Skeletal muscle tissue (tissue), 4 donors: ENCODE data around the gene ERG. TPM values are rescaled to one million over a fixed set of nuclear protein-coding genes. Genes with fewer than 3 reads are reported as not detected.

Source experiments
- H3K27ac ChIP-seq: one replicate; pipeline ENCODE4 v1.7.0; 2013; ENCODE audit warnings: mild to moderate bottlenecking, low read depth, low read length, inconsistent platforms
- H3K27me3 ChIP-seq, 3 donors: one replicate each; pipeline ENCODE4 v1.7.0; 2013; ENCODE audit warnings: low read length in 3 of 3; ENCODE audit not compliant: control insufficient read depth in 3 of 3, insufficient read depth in 3 of 3
- H3K36me3 ChIP-seq, 3 donors: one replicate each; pipeline ENCODE4 v1.7.0; 2013; ENCODE audit warnings: low read length in 3 of 3; ENCODE audit not compliant: control insufficient read depth in 3 of 3, insufficient read depth in 3 of 3
- H3K4me1 ChIP-seq, 3 donors: one replicate each; pipeline ENCODE4 v1.7.0; 2013; ENCODE audit warnings: low read length in 3 of 3, mild to moderate bottlenecking in 3 of 3; ENCODE audit not compliant: control insufficient read depth in 3 of 3, insufficient read depth in 3 of 3
- H3K4me3 ChIP-seq, 3 donors: one replicate each; pipeline ENCODE4 v1.7.0; 2013; ENCODE audit warnings: low read length in 3 of 3
- H3K9ac ChIP-seq, 3 donors: one replicate each; pipeline ENCODE4 v1.7.0; 2013; ENCODE audit warnings: low read length in 3 of 3, mild to moderate bottlenecking in 3 of 3, moderate library complexity in 2 of 3, low read depth in 1 of 3
- H3K9me3 ChIP-seq, 3 donors: one replicate each; pipeline ENCODE4 v1.7.0; 2013; ENCODE audit warnings: low read length in 3 of 3; ENCODE audit not compliant: control insufficient read depth in 3 of 3
- total RNA-seq: library from RNA; depleted of rRNA; stranded (reverse); fragments of >200 nt; gene quantifications from one replicate; pipeline ENCODE4 v1.2.3, GENCODE V29; 2014
- donor health status: Osteomylitis.

ERG gene
- total RNA-seq, 1 donor from 2014 or later: 4.7 TPM

DNA sequence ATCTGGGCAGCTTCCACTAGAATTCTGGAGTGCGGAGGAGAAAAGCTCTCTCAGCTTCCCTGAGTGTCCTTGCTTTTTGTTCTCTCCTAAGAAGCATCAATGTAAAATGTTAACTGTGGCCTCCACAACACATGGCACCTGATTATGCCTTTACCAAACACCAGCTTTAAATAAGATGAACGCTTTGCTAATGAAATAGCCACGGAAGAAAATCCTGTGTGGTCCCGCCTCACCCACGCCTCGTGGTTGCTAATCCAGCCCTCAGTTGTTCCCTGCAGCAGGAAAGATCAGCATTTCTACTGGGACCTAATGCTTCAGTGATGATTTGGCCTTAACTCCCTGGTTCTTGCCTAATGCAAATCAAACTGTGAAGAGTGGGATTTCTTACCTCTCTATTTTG lies 1.8 kb upstream of the ERG start:
- Histone ChIP-seq H3K9me3 (no peaks in the 10 kb centered on the region), H3K4me3 (no peak overlapping the region), H3K4me1 (no peaks in the 10 kb centered on the region), H3K27ac (peak overlapping the region; percentile 77), H3K36me3 (no peaks in the 10 kb centered on the region), H3K9ac (no peak overlapping the region), H3K27me3 (peaks cover 0 to 6% (median 2%) of the 10 kb centered on the region in 3 donors)

DNA sequence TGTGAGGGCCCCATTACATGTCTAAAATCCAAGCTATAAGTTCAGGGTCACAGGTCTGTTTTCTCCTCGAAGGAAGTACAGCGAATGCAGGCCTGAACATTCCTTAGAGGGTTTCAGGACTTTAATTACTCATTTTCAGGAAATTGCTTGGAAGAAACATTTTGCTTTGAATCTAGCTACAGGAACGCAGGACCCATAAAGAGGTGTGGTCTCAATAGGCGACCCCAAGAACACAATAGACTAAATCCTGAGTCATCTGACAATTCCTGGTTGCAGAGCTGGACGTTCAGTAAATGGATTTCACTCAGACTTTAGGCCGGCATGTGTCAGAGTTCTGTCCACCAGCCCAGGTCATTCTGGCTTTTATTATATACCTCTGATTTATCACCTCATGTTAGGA lies 1.0 kb upstream of the ERG start:
- Histone ChIP-seq H3K9ac (no peak overlapping the region), H3K27ac (peak overlapping the region; percentile 77), H3K4me3 (no peak overlapping the region), H3K27me3 (peaks cover 0 to 10% (median 2%) of the 10 kb centered on the region in 3 donors), H3K9me3 (no peaks in the 10 kb centered on the region), H3K4me1 (no peaks in the 10 kb centered on the region), H3K36me3 (no peaks in the 10 kb centered on the region)

DNA sequence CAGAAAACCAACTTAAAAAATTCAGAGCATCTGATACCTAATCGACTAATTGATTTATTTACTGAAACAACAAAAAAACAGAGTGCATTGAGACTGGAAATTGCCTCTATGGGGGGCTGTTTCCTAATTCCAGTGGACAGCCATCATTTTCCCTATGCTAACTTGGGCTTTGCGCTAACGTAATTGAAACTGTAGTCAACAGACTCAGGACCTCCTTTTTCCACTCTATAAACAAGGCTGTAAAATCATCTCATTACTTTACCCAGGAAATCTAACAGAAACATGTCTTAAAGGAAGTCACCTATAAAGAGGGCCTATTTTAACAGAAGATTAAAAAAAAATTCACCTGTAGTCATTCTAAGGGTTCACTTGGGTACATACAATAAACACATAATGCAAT lies 2.1 kb downstream of the ERG start:
- Histone ChIP-seq H3K9ac (peak overlapping the region in 2 of 3 donors; percentile 47 to 65), H3K4me3 (peak overlapping the region in 2 of 3 donors; percentile 7 to 59), H3K27ac (peak overlapping the region; percentile 79), H3K27me3 (peaks cover 0 to 3% (median 0%) of the 10 kb centered on the region in 3 donors), H3K4me1 (peaks cover 0 to 2% (median 0%) of the 10 kb centered on the region in 3 donors), H3K36me3 (no peaks in the 10 kb centered on the region), H3K9me3 (no peaks in the 10 kb centered on the region)

DNA sequence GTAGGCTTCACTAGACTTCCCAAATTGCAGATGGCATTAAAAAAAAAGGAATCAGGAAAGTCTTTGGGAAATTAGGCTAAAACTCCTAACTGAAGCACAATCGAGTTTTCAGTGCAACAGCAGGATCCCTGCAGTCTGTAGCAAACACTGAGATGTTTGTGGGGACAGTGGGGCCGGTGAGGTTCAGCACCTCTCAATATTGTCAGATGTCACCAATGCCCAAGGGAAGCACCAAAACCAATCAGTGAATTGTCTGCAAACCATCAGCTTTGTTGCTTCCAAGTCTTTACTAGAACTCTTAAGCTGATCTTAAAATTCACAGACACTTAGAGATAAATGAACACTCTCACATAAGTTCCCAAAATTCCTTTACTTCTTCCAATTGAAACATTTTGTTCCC lies 2.6 kb downstream of the ERG start:
- Histone ChIP-seq H3K4me1 (peaks cover 0 to 2% (median 1%) of the 10 kb centered on the region in 3 donors), H3K27me3 (peaks cover 0 to 3% (median 0%) of the 10 kb centered on the region in 3 donors), H3K9ac (peak overlapping the region; percentile 28 to 63 (median 60)), H3K36me3 (no peaks in the 10 kb centered on the region), H3K9me3 (no peaks in the 10 kb centered on the region), H3K4me3 (peak overlapping the region; percentile 30 to 59 (median 47)), H3K27ac (peak overlapping the region; percentile 79)

DNA sequence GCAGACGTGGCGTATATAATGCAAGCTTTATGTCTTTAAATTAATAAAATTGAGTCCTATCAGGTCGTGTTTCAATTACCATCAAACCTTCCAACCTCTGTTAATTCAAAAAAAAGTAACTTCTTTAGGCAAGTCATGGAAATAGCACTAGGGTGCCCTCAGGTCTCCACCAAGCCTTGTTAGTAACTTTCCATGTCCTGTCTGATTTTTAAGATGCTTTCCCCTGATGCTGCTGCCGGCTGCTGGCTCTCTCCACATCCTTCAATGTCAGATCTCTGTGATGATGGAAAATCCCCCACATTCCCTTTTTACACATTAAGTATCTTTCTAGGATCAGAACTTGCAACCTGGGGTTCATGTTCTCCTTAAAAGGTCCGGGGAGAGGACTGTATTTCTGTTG lies 3.0 kb downstream of the ERG start:
- Histone ChIP-seq H3K36me3 (no peaks in the 10 kb centered on the region), H3K9me3 (no peaks in the 10 kb centered on the region), H3K4me1 (peaks cover 0 to 5% (median 2%) of the 10 kb centered on the region in 3 donors), H3K9ac (peak overlapping the region; percentile 28 to 63 (median 60)), H3K4me3 (peak overlapping the region; percentile 30 to 47 (median 33)), H3K27ac (peak overlapping the region; percentile 79), H3K27me3 (peaks cover 0 to 3% (median 0%) of the 10 kb centered on the region in 3 donors)

DNA sequence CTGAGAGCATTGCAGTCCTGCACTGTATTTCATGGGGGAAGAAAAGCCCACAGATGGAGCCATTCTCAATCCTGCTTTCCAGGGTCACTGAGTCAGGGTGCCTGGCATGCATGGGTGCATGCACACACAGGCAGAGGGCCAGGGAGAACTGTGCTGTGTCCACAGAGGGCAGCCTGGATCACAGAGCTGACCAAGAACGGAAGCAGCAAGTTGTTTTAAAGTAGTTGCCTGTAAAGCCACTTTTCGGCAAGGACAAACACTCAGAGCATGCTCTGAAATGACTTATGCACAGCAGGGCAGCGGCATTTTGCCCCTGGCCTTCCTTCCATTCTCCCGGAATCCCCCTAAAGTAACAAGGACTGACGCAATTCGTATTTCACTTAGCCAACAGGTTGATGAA lies 3.6 kb downstream of the ERG start:
- H3K4me1 ChIP-seq: peaks cover 0 to 5% (median 2%) of the 10 kb centered on the region in 3 donors
- H3K9ac ChIP-seq: peak overlapping the region; percentile 28 to 60 (median 54)
- peak overlapping the region; percentile 79 for H3K27ac ChIP-seq

DNA sequence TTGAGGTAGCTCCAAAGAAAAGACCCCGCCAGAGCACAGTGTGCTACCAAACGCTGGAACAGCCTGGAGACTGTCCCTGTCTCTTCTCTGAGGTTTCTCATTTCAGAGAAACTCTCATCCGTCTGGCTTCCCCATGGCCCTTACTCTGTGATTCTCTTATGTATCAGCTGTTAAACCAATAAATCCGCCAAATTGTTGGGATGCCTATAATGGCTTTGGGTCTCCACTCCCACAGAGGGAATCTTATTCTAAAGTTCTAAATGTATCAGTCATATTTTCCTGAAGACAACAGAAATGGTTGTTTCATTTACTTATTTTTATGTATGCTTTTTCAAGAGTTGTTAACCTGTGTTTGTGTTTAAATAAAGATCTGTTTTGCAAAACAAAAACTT lies 4.0 kb downstream of the ERG start:
- Histone ChIP-seq H3K36me3 (no peaks in the 10 kb centered on the region), H3K27ac (peak overlapping the region; percentile 8), H3K27me3 (peaks cover 0 to 8% (median 0%) of the 10 kb centered on the region in 3 donors), H3K9me3 (no peaks in the 10 kb centered on the region), H3K9ac (peak overlapping the region in 2 of 3 donors; percentile 54 to 60), H3K4me1 (peaks cover 0 to 5% (median 2%) of the 10 kb centered on the region in 3 donors), H3K4me3 (peak overlapping the region in 2 of 3 donors; percentile 45 to 49)

More for the DNA sequence above, 3.6 kb downstream of the ERG start:
- H3K9me3 ChIP-seq: no peaks in the 10 kb centered on the region
- no peaks in the 10 kb centered on the region for H3K36me3 ChIP-seq
- H3K27me3 ChIP-seq: peaks cover 0 to 6% (median 0%) of the 10 kb centered on the region in 3 donors
- H3K4me3 ChIP-seq: peak overlapping the region; percentile 22 to 47 (median 33)

DNA sequence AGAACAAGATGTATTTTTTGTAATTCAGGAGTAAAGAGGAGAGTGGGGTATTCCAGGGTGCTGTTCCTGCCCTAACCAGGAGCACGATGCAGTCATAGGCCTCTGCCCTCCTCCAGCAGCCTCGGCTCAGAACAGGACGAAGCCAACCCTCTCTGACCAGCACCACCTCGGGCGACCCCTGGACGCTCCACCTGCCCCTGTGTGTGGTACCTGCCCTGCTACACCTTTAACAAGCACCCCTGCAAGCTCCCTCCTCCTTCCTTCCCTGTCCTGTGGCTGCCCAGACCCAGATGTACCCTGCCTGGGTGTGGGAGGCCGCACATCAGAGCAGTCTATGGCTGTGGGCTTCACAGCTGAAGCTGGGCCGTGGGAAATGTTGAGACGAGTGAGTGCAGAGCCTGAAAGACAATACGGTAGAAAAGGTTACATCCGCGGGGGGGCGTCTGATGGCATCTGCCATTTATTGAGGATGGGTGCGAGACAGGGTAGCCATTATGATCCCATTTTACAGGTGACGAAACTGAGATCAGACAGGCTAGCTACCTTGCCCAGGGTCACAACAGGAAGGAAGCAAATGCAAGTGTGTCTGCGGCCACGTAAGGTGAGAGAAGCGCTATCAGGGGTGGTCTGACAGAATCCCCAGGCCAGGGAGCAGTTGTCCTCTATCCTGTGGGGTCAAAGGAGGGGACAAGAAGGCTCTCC lies 4.6 kb downstream of the ERG start:
- Histone ChIP-seq H3K9me3 (no peaks in the 10 kb centered on the region), H3K9ac (peak overlapping the region in 2 of 3 donors; percentile 16 to 17), H3K27ac (peak overlapping the region; percentile 8), H3K36me3 (no peaks in the 10 kb centered on the region), H3K4me1 (peaks cover 0 to 5% (median 2%) of the 10 kb centered on the region in 3 donors), H3K27me3 (peaks cover 0 to 8% (median 0%) of the 10 kb centered on the region in 3 donors), H3K4me3 (peak overlapping the region in 2 of 3 donors; percentile 45 to 49)

DNA sequence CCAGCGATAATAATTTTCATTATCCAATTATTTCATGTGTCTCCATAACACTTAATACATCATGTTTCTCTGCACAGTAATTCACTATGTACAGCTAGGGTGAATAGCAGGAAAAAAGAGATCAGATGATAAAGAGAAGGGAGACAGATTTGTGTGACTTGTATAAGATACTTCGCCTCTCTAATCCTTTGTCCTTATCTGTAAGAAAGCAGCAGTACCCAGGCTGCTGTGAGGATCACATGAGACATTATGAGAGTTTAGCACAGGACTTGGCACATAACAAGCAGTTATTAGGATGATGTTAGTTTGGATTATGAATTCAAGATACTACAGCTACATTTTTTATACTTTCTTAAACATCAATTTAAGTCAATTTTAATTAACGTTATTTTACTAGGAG lies 6.3 kb downstream of the ERG start:
- Histone ChIP-seq H3K9ac (no peak overlapping the region), H3K4me3 (no peak overlapping the region), H3K27me3 (peaks cover 0 to 10% (median 3%) of the 10 kb centered on the region in 3 donors), H3K9me3 (no peaks in the 10 kb centered on the region), H3K27ac (no peak overlapping the region), H3K36me3 (no peaks in the 10 kb centered on the region), H3K4me1 (peaks cover 2 to 9% (median 6%) of the 10 kb centered on the region in 3 donors)

DNA sequence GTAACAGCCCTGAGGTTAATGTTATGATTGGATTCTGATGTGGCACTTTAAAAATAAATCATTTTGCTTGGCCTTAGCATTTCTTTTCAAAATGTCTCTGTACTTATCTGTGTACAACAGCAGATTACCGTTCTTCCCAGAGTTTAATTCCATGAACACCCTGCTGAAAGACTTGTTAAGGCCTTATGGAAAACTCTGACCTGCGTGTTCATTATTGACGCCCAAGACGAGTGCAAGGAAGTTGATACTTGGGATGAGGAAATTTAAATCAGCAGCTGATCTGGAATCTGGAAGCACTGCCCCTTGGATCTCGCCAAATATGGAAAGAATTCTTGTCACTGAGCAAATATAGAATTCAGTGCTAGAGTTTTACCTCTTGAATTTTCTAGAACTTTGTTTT lies 6.7 kb downstream of the ERG start:
- H3K9me3 ChIP-seq: no peaks in the 10 kb centered on the region

More for the DNA sequence above, 6.7 kb downstream of the ERG start:
- H3K27ac ChIP-seq: no peak overlapping the region
- peaks cover 2 to 9% (median 7%) of the 10 kb centered on the region in 3 donors for H3K4me1 ChIP-seq
- H3K27me3 ChIP-seq: peaks cover 0 to 10% (median 3%) of the 10 kb centered on the region in 3 donors
- H3K9ac ChIP-seq: no peak overlapping the region
- no peaks in the 10 kb centered on the region for H3K36me3 ChIP-seq
- no peak overlapping the region for H3K4me3 ChIP-seq
